MM.1S (cell line): ENCODE data around the gene SRCIN1.

Experiments used
- DNase-seq: peaks from one replicate; pipeline ENCODE4 v3.0.0-alpha.2; 2015
- H2AFZ ChIP-seq: fragments of 300-600 bp; sonication (generic); 2 replicates; pipeline ENCODE4 v1.6.0; 2016; ENCODE audit warnings: antibody characterized with exemption, low read length
- H3F3A ChIP-seq: fragments of 300-600 bp; sonication (generic); 2 replicates; pipeline ENCODE4 v1.6.1; 2016; ENCODE audit warnings: mild to moderate bottlenecking, antibody characterized with exemption, low read length, moderate library complexity, mixed read lengths; ENCODE audit not compliant: insufficient read depth
- H3K27ac ChIP-seq: fragments of 300-600 bp; sonication (generic); 2 replicates; pipeline ENCODE4 v1.5.1; 2016; ENCODE audit warnings: mild to moderate bottlenecking, low read length
- H3K27me3 ChIP-seq: fragments of 300-600 bp; sonication (generic); replicated peaks from 2 replicates; pipeline ENCODE4 v1.6.0; 2016; ENCODE audit warnings: low read length; ENCODE audit not compliant: insufficient read depth
- H3K36me3 ChIP-seq: fragments of 300-600 bp; sonication (generic); replicated peaks from 2 replicates; pipeline ENCODE4 v1.6.1; 2016; ENCODE audit warnings: mild to moderate bottlenecking, low read length, mixed read lengths; ENCODE audit not compliant: insufficient read depth
- H3K4me1 ChIP-seq: fragments of 300-600 bp; sonication (generic); 2 replicates; pipeline ENCODE4 v1.6.1; 2016; ENCODE audit warnings: low read length, mixed read lengths
- H3K4me2 ChIP-seq: fragments of 300-600 bp; sonication (generic); 2 replicates; pipeline ENCODE4 v1.6.0; 2016; ENCODE audit warnings: low read depth, low read length
- H3K4me3 ChIP-seq: fragments of 300-600 bp; sonication (generic); 2 replicates; pipeline ENCODE4 v1.5.1; 2016; ENCODE audit warnings: low read length, mixed read lengths
- H3K79me2 ChIP-seq: fragments of 300-600 bp; sonication (generic); 2 replicates; pipeline ENCODE4 v1.6.1; 2016; ENCODE audit warnings: mixed run types, low read length, mixed read lengths
- H3K9ac ChIP-seq: fragments of 300-600 bp; sonication (generic); 2 replicates; pipeline ENCODE4 v1.6.1; 2016; ENCODE audit warnings: low read length, mixed read lengths
- H3K9me2 ChIP-seq: fragments of 300-600 bp; sonication (generic); replicated peaks from 2 replicates; pipeline ENCODE4 v1.6.1; 2016; ENCODE audit warnings: mild to moderate bottlenecking, low read length, mixed read lengths; ENCODE audit not compliant: insufficient read depth
- H3K9me3 ChIP-seq: fragments of 300-600 bp; sonication (generic); replicated peaks from 2 replicates; pipeline ENCODE4 v1.6.1; 2016; ENCODE audit warnings: mild to moderate bottlenecking, low read length, mixed read lengths; ENCODE audit not compliant: insufficient read depth
- H4K20me1 ChIP-seq: fragments of 300-600 bp; sonication (generic); 2 replicates; pipeline ENCODE4 v1.6.1; 2016; ENCODE audit warnings: mild to moderate bottlenecking, low read length, moderate library complexity, mixed read lengths; ENCODE audit not compliant: insufficient read depth
- EZH2 ChIP-seq: fragments of 300-600 bp; sonication (generic); optimal IDR thresholded peaks from 2 replicates; pipeline ENCODE3; 2017; ENCODE audit warnings: low read depth, mild to moderate bottlenecking, antibody characterized with exemption, low read length, mixed read lengths
- EZH2phosphoT487 ChIP-seq: fragments of 300-600 bp; sonication (generic); IDR thresholded peaks from 2 replicates; pipeline ENCODE4 v1.6.1; 2018; ENCODE audit warnings: antibody characterized with exemption, low read length
- TF ChIP-seq, protein P1 (sequence below): fragments of 300-600 bp; sonication (generic); IDR thresholded peaks from 2 replicates; pipeline ENCODE4 v1.5.1; 2016; ENCODE audit warnings: antibody characterized with exemption, low read length, mixed read lengths

The SRCIN1 gene

DNA sequence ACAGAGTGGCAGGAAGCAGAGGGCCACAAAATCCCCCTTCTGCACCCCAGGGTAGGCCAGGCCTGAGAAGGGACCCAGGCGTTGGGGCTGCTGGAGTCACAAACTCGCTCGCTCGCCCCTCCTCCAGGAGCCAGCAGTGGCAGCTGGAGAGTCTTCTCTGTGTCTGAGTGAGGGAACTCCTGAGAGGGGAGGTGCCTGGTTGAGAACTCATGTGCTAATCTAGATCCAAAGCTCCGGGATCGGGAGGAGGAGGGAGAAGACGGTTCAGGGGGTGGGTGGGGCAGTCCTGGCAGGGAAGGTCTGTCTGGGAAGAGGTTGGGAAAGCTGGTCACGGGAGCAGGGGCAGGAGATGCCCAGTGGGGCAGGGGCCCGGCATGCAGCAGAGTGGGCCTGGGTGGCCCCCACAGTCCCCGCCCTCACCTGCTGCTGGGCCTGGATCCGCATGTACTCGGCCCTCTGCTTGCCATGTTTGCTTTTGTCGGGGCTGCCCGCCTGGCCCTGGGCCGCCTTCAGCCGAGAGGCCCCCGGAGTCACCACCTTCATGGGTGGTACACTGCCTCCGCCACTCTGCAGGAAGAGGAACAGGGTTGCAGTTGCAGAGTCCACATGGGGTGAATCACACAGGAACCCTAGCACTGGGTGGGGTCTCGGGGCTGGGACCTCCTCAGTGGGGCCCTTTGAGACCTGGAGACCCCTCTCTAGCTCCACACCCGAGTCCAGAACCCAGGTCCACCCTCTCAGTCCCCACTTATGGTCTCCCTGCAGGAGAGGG lies 62.2 kb downstream of the SRCIN1 start:
- Histone ChIP-seq H3K27ac (no peak overlapping the region), H3K36me3 (no peaks in the 10 kb centered on the region), H2AFZ (no peak overlapping the region), H3K9me2 (no peaks in the 10 kb centered on the region), H3K9ac (no peak overlapping the region), H3K9me3 (no peaks in the 10 kb centered on the region), H3K4me3 (no peak overlapping the region), H4K20me1 (no peaks in the 10 kb centered on the region), H3K4me2 (no peak overlapping the region), H3F3A (no peaks in the 10 kb centered on the region), H3K4me1 (no peaks in the 10 kb centered on the region), H3K79me2 (no peaks in the 10 kb centered on the region), H3K27me3 (peaks cover 59% of the 10 kb centered on the region)
- TF ChIP-seq EZH2phosphoT487 (no peak), EZH2 (no peak)
- TF ChIP-seq, protein P1, sequence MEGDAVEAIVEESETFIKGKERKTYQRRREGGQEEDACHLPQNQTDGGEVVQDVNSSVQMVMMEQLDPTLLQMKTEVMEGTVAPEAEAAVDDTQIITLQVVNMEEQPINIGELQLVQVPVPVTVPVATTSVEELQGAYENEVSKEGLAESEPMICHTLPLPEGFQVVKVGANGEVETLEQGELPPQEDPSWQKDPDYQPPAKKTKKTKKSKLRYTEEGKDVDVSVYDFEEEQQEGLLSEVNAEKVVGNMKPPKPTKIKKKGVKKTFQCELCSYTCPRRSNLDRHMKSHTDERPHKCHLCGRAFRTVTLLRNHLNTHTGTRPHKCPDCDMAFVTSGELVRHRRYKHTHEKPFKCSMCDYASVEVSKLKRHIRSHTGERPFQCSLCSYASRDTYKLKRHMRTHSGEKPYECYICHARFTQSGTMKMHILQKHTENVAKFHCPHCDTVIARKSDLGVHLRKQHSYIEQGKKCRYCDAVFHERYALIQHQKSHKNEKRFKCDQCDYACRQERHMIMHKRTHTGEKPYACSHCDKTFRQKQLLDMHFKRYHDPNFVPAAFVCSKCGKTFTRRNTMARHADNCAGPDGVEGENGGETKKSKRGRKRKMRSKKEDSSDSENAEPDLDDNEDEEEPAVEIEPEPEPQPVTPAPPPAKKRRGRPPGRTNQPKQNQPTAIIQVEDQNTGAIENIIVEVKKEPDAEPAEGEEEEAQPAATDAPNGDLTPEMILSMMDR: no peak
- no peak for DNase-seq

DNA sequence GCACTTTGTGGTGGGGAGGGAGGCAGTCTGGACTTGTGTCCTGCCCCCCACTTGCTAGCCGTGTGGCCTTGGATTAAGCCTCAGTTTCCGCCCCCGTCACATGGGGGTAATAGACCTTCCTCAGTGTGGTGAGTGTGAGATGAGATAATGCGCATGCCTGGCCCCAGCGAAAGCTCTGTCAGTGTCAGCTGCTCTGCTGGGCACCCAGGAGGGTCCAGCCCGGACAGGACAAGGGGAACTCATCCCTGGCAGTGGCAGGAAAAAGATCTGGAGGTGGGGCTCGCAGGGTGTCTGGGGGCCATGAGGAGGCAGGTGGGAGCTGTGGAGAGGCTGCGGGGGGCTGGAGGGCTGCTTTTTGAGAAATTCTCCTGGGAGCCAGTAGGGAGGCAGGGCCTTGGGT lies 63.5 kb downstream of the SRCIN1 start:
- Histone ChIP-seq H3K4me2 (no peak overlapping the region), H3K4me3 (no peak overlapping the region), H2AFZ (no peak overlapping the region), H4K20me1 (no peaks in the 10 kb centered on the region), H3K9me3 (no peaks in the 10 kb centered on the region), H3K27me3 (peaks cover 46% of the 10 kb centered on the region), H3K9me2 (no peaks in the 10 kb centered on the region), H3K36me3 (no peaks in the 10 kb centered on the region), H3K4me1 (no peaks in the 10 kb centered on the region), H3K9ac (no peak overlapping the region), H3K79me2 (no peaks in the 10 kb centered on the region), H3F3A (no peaks in the 10 kb centered on the region), H3K27ac (no peak overlapping the region)
- TF ChIP-seq EZH2phosphoT487 (no peak), EZH2 (no peak)
- TF ChIP-seq, protein P1: no peak
- DNase-seq: no peak

DNA sequence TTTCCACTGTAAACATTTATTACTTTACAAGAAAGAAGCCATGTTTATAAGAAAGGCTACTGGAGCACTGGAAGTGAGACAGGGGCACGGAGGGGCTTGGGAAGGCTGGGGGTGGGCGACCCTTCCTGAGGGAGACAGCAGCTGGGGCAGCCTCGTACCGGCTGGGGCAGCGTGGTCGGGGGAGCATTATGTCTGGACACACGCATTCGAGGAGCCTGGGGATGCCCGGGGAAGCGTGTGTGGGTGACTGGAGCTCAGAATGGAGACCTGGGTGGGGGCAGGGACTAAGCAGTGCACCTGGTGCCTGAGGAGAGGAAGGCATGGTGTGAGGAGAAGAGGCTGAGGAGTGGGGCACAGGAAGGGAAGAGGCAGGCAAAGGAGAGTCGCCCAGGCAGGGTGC lies 64.5 kb downstream of the SRCIN1 start:
- no peaks in the 10 kb centered on the region for H3K4me1 ChIP-seq
- H3K9me3 ChIP-seq: no peaks in the 10 kb centered on the region
- no peaks in the 10 kb centered on the region for H3K79me2 ChIP-seq
- no peak overlapping the region for H2AFZ ChIP-seq
- H3F3A ChIP-seq: no peaks in the 10 kb centered on the region
- DNase-seq: no peak
- no peaks in the 10 kb centered on the region for H4K20me1 ChIP-seq
- H3K36me3 ChIP-seq: no peaks in the 10 kb centered on the region
- TF ChIP-seq EZH2 (no peak), EZH2phosphoT487 (no peak)
- TF ChIP-seq, protein P1: no peak
- H3K4me3 ChIP-seq: no peak overlapping the region
- no peak overlapping the region for H3K27ac ChIP-seq
- no peak overlapping the region for H3K4me2 ChIP-seq
- no peaks in the 10 kb centered on the region for H3K9me2 ChIP-seq
- peaks cover 42% of the 10 kb centered on the region for H3K27me3 ChIP-seq
- H3K9ac ChIP-seq: no peak overlapping the region
